Lung (tissue), 12 donors: ENCODE measurements around the gene SCN11A. TPM values are rescaled to one million over a fixed set of nuclear protein-coding genes. Genes with fewer than 3 reads are reported as not detected.
A peak's percentile ranks its signal among the peaks of the same experiment; 100 is the strongest.

Experiments
- ATAC-seq: fragments of 200-7000 bp; cut with Tn5 transposase; one replicate; pipeline ENCODE4 v1.9.1; 2020; ENCODE audit warnings: moderate number of reproducible peaks; ENCODE audit not compliant: insufficient read depth, low FRiP score
- DNase-seq, 3 donors: peaks; one replicate each; pipeline ENCODE4 v3.0.0-alpha.2; 2013 to 2017
- H3K27ac ChIP-seq, 2 donors: one replicate each; pipeline ENCODE4 v1.5.1; 2013; ENCODE audit warnings: mild to moderate bottlenecking in 2 of 2, moderate library complexity in 2 of 2, control low read depth in 1 of 2, inconsistent platforms in 1 of 2, low read depth in 1 of 2, low read length in 1 of 2
- H3K27me3 ChIP-seq, 3 donors: one replicate each; pipeline ENCODE4 v1.5.1; 2013; ENCODE audit warnings: low read length in 2 of 3; ENCODE audit not compliant: control insufficient read depth in 3 of 3, insufficient read depth in 3 of 3
- H3K36me3 ChIP-seq, 4 donors: one replicate each; pipeline ENCODE4 v1.5.1; 2013; ENCODE audit warnings: low read length in 4 of 4, mild to moderate bottlenecking in 1 of 4, moderate library complexity in 1 of 4; ENCODE audit not compliant: control insufficient read depth in 4 of 4, insufficient read depth in 4 of 4
- H3K4me1 ChIP-seq, 5 donors: one replicate each; pipeline ENCODE4 v1.5.1; 2013; ENCODE audit warnings: low read length in 5 of 5, mild to moderate bottlenecking in 2 of 5, moderate library complexity in 1 of 5; ENCODE audit not compliant: control insufficient read depth in 5 of 5, insufficient read depth in 5 of 5
- H3K4me3 ChIP-seq: one replicate; pipeline ENCODE4 v1.5.1; 2013; ENCODE audit warnings: mild to moderate bottlenecking, control low read depth, moderate library complexity
- H3K9ac ChIP-seq, 2 donors: one replicate each; pipeline ENCODE4 v1.5.1; 2013; ENCODE audit warnings: low read length in 2 of 2, control low read depth in 1 of 2; ENCODE audit not compliant: insufficient read depth in 1 of 2
- H3K9me3 ChIP-seq, 4 donors: one replicate each; pipeline ENCODE4 v1.5.1; 2013; ENCODE audit warnings: low read length in 3 of 4, mild to moderate bottlenecking in 1 of 4, moderate library complexity in 1 of 4; ENCODE audit not compliant: control insufficient read depth in 4 of 4, insufficient read depth in 3 of 4
- WGBS, 2 donors: extraction: QIAGEN DNeasy Blood & Tissue Kit; methylation state at CpG; one replicate each; pipeline ENCODE4 v1.1.7; 2013; 5-methylcytosine and 5-hydroxymethylcytosine counted together
- polyA plus RNA-seq, 2 donors: library from polyadenylated mRNA; stranded (reverse); fragments of 200-250 nt; gene quantifications; one replicate each; pipeline ENCODE4 v1.2.1, GENCODE V29; 2013
- total RNA-seq, 2 donors: library from RNA; depleted of rRNA in 1 of 2; stranded (reverse); fragments of >200 nt in 1 of 2; gene quantifications; one replicate each; pipeline ENCODE4 v1.2.1, GENCODE V29; 2014 to 2021
- TF ChIP-seq, protein P1 (sequence below): IDR thresholded peaks from 2 replicates; pipeline ENCODE4 v1.5.1; 2012; ENCODE audit warnings: mild to moderate bottlenecking; ENCODE audit errors: control extremely low read depth, extremely low read depth
- donor health status: control.
- donor health status: control.
- donor health status: Bipolar disorder and iron deficiency.
- donor health status: healthy.
- donor health status: DM: yes; HTN: yes; CAD: no.

Gene SCN11A
- total and polyA plus RNA-seq, 4 donors = 0.04 to 0.60 (median 0.09) TPM

DNA sequence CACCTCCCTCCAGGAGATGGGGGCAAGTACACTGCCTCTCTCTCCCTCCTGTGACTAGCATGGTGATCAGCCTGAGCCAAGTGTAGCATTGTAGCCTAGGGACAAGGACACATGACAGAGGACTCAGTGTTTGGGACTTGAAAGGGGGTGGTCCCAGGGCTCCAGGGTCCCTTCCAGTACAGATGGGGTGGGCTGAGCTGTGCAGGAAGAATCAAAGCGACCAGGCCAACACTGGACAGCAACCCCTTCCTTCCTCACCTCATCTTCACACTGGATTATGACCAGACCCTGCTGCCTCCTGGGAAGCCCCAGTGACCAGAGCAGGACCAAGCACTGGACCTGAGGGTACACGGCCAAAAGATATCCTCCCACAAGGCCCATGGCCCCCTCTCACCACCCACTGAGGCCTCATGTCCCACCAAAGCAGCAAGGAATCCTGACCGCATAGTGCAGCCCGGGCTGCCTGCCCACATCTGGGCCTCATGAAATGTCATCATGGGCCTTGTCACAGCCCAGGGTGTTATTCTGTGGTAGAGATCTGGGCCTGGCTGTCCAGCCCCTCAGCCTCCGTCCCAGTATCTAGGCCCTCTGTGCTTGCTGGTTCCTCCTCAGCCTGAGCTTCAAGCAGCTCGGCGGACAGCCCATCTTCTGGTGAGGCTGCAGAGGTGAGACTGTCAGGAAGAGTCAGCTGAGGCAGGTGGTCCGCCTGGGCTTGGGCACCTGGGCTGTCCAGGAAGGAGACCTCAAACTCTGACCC lies 46.1 kb upstream of the SCN11A start:
- Histone ChIP-seq H3K4me1 (peaks cover 0 to 4% (median 0%) of the 10 kb centered on the region in 5 donors), H3K27ac (no peak overlapping the region), H3K9me3 (no peaks in the 10 kb centered on the region), H3K27me3 (no peaks in the 10 kb centered on the region), H3K9ac (no peak overlapping the region), H3K4me3 (no peak overlapping the region), H3K36me3 (peaks cover 24 to 67% (median 26%) of the 10 kb centered on the region in 4 donors)
- DNase-seq (no peak), ATAC-seq (no peak)
- 90 to 93% methylated on average over 8 of the region's 8 CpGs for WGBS, 2 donors
- TF ChIP-seq, protein P1, sequence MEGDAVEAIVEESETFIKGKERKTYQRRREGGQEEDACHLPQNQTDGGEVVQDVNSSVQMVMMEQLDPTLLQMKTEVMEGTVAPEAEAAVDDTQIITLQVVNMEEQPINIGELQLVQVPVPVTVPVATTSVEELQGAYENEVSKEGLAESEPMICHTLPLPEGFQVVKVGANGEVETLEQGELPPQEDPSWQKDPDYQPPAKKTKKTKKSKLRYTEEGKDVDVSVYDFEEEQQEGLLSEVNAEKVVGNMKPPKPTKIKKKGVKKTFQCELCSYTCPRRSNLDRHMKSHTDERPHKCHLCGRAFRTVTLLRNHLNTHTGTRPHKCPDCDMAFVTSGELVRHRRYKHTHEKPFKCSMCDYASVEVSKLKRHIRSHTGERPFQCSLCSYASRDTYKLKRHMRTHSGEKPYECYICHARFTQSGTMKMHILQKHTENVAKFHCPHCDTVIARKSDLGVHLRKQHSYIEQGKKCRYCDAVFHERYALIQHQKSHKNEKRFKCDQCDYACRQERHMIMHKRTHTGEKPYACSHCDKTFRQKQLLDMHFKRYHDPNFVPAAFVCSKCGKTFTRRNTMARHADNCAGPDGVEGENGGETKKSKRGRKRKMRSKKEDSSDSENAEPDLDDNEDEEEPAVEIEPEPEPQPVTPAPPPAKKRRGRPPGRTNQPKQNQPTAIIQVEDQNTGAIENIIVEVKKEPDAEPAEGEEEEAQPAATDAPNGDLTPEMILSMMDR = no peak

DNA sequence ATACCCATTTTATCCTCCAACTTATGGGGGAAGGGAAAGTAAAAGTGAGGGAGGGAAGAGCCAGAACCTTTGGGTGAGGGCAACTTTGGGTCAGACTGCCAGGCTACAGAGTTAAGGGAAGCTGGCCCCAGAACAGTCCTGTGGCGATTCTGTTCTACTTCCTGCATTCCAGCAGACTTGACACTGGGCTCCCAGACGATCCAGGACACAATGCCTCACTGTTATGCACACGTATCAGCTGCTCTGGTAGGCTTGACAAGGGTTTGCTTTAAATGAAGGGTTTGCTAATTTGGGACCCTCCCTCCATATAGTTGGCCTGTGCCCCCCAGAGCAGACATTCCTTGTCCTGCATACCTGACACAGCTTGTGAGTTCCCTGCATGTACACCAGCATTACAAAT lies 45.0 kb upstream of the SCN11A start:
- H3K27ac ChIP-seq = no peak overlapping the region
- no peaks in the 10 kb centered on the region for H3K27me3 ChIP-seq
- TF ChIP-seq, protein P1 = no peak
- H3K9me3 ChIP-seq = no peaks in the 10 kb centered on the region
- no peak for ATAC-seq
- peaks cover 26 to 61% (median 29%) of the 10 kb centered on the region in 4 donors for H3K36me3 ChIP-seq
- H3K9ac ChIP-seq = no peak overlapping the region
- WGBS, 2 donors = 39 to 63% methylated on average over 3 of the region's 3 CpGs
- peak in 1 of 3 donors; percentile 17 for DNase-seq
- no peaks in the 10 kb centered on the region for H3K4me1 ChIP-seq
- no peak overlapping the region for H3K4me3 ChIP-seq

DNA sequence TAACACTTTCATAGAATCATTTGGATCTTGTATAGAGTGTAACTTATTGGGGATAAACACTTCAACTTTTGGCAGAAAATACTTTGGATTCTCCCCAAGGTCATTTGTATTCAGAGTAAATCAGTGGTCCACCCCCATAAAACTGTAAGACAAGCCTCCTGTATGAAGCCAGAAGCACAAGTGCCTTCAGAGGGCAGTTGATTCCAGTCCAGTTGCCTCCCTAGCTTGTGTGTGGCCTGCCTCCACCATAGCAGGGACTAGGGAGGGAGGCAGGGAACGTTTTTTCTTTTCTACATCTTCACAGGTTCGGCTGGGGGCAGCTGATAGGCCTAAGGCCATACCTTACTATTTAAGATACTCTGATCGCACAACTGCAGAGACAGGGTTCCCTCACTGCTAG lies 44.0 kb upstream of the SCN11A start:
- Histone ChIP-seq H3K4me3 (no peak overlapping the region), H3K27ac (peak overlapping the region in 1 of 2 donors; percentile 28)

More for the DNA sequence above, 44.0 kb upstream of the SCN11A start:
- Histone ChIP-seq H3K4me1 (no peaks in the 10 kb centered on the region), H3K9me3 (no peaks in the 10 kb centered on the region), H3K9ac (no peak overlapping the region), H3K36me3 (peaks cover 26 to 62% (median 34%) of the 10 kb centered on the region in 4 donors), H3K27me3 (no peaks in the 10 kb centered on the region)
- 80 to 88% methylated on average over 3 of the region's 3 CpGs for WGBS, 2 donors
- DNase-seq (no peak), ATAC-seq (no peak)
- TF ChIP-seq, protein P1 = no peak
